Adipocyte (in vitro differentiated cells): ENCODE results near the gene DACT1.

ENCODE experiments used
- DNase-seq: peaks from one replicate; pipeline ENCODE4 v3.0.0-alpha.2; 2015; ENCODE audit warnings: low read depth
- H3K27me3 ChIP-seq: replicated peaks from 2 replicates; pipeline ENCODE4 v1.7.0; 2013; ENCODE audit warnings: mild to moderate bottlenecking, low read length, moderate library complexity; ENCODE audit not compliant: control insufficient read depth, insufficient read depth
- H3K36me3 ChIP-seq: 2 replicates; pipeline ENCODE4 v1.7.0; 2013; ENCODE audit warnings: low read length, mild to moderate bottlenecking, moderate library complexity; ENCODE audit not compliant: control insufficient read depth, insufficient read depth, severe bottlenecking
- H3K4me1 ChIP-seq: 2 replicates; pipeline ENCODE4 v1.7.0; 2013; ENCODE audit warnings: mild to moderate bottlenecking, low read length, moderate library complexity; ENCODE audit not compliant: control insufficient read depth, insufficient read depth
- H3K4me3 ChIP-seq: 2 replicates; pipeline ENCODE4 v1.7.0; 2013; ENCODE audit warnings: mild to moderate bottlenecking, low read length, moderate library complexity
- H3K9ac ChIP-seq: 2 replicates; pipeline ENCODE4 v1.7.0; 2013; ENCODE audit warnings: mild to moderate bottlenecking, low read length, moderate library complexity
- H3K9me3 ChIP-seq: 2 replicates; pipeline ENCODE4 v1.7.0; 2013; ENCODE audit warnings: mild to moderate bottlenecking, low read length, moderate library complexity; ENCODE audit not compliant: control insufficient read depth

The DACT1 gene

GRCh38 chr14:58671024-58671423, 33.3 kb downstream of the DACT1 start:
- H3K9me3 ChIP-seq, result no peaks in the 10 kb centered on the region
- H3K9ac ChIP-seq, result no peak overlapping the region
- no peak overlapping the region for H3K4me3 ChIP-seq
- no peaks in the 10 kb centered on the region for H3K36me3 ChIP-seq
- H3K27me3 ChIP-seq, result peaks cover 8% of the 10 kb centered on the region
- DNase-seq, result no peak
- H3K4me1 ChIP-seq, result no peaks in the 10 kb centered on the region

GRCh38 chr14:58671436-58671835, 33.7 kb downstream of the DACT1 start:
- Histone ChIP-seq H3K4me3 (no peak overlapping the region), H3K27me3 (peaks cover 8% of the 10 kb centered on the region), H3K9me3 (no peaks in the 10 kb centered on the region), H3K9ac (no peak overlapping the region), H3K4me1 (no peaks in the 10 kb centered on the region), H3K36me3 (no peaks in the 10 kb centered on the region)
- no peak for DNase-seq

- H3K27me3 ChIP-seq, result no peaks in the 10 kb centered on the region
- no peak overlapping the region for H3K4me3 ChIP-seq
- no peaks in the 10 kb centered on the region for H3K9me3 ChIP-seq
- DNase-seq, result no peak
- H3K4me1 ChIP-seq, result no peaks in the 10 kb centered on the region
- H3K9ac ChIP-seq, result no peak overlapping the region
- no peaks in the 10 kb centered on the region for H3K36me3 ChIP-seq
Observed at GRCh38 chr14:58673722-58674121, 36.0 kb downstream of the DACT1 start.

- Histone ChIP-seq H3K4me1 (no peaks in the 10 kb centered on the region), H3K27me3 (peaks cover 6% of the 10 kb centered on the region), H3K4me3 (no peak overlapping the region), H3K9ac (no peak overlapping the region), H3K36me3 (no peaks in the 10 kb centered on the region), H3K9me3 (no peaks in the 10 kb centered on the region)
- no peak for DNase-seq
Observed at GRCh38 chr14:58677001-58677400, 39.2 kb downstream of the DACT1 start.

- Histone ChIP-seq H3K36me3 (no peaks in the 10 kb centered on the region), H3K9ac (no peak overlapping the region), H3K4me1 (no peaks in the 10 kb centered on the region), H3K27me3 (peaks cover 6% of the 10 kb centered on the region), H3K9me3 (no peaks in the 10 kb centered on the region), H3K4me3 (no peak overlapping the region)
- DNase-seq, result no peak
Observed at GRCh38 chr14:58677517-58677916, 39.8 kb downstream of the DACT1 start.

GRCh38 chr14:58677996-58678395, 40.2 kb downstream of the DACT1 start:
- no peaks in the 10 kb centered on the region for H3K4me1 ChIP-seq
- peaks cover 7% of the 10 kb centered on the region for H3K27me3 ChIP-seq
- H3K4me3 ChIP-seq, result no peak overlapping the region
- no peak for DNase-seq
- no peaks in the 10 kb centered on the region for H3K9me3 ChIP-seq
- no peak overlapping the region for H3K9ac ChIP-seq
- H3K36me3 ChIP-seq, result no peaks in the 10 kb centered on the region

- DNase-seq, result no peak
- Histone ChIP-seq H3K4me1 (no peaks in the 10 kb centered on the region), H3K27me3 (peaks cover 13% of the 10 kb centered on the region), H3K9ac (no peak overlapping the region), H3K9me3 (no peaks in the 10 kb centered on the region), H3K36me3 (no peaks in the 10 kb centered on the region), H3K4me3 (no peak overlapping the region)
Observed at GRCh38 chr14:58680698-58681097, 42.9 kb downstream of the DACT1 start.

- H3K9ac ChIP-seq, result no peak overlapping the region
- H3K9me3 ChIP-seq, result peaks cover 10% of the 10 kb centered on the region
- H3K27me3 ChIP-seq, result peaks cover 8% of the 10 kb centered on the region
- no peak for DNase-seq
- H3K4me3 ChIP-seq, result no peak overlapping the region
- H3K36me3 ChIP-seq, result no peaks in the 10 kb centered on the region
- H3K4me1 ChIP-seq, result no peaks in the 10 kb centered on the region
Observed at GRCh38 chr14:58687232-58687795, 49.6 kb downstream of the DACT1 start.

GRCh38 chr14:58690801-58691516, 53.2 kb downstream of the DACT1 start:
- Histone ChIP-seq H3K9ac (no peak overlapping the region), H3K36me3 (no peaks in the 10 kb centered on the region), H3K9me3 (peaks cover 10% of the 10 kb centered on the region), H3K4me3 (no peak overlapping the region), H3K27me3 (no peaks in the 10 kb centered on the region), H3K4me1 (no peaks in the 10 kb centered on the region)
- no peak for DNase-seq

- no peak overlapping the region for H3K9ac ChIP-seq
- H3K27me3 ChIP-seq, result no peaks in the 10 kb centered on the region
- no peaks in the 10 kb centered on the region for H3K4me1 ChIP-seq
- DNase-seq, result no peak
- H3K4me3 ChIP-seq, result no peak overlapping the region
- H3K9me3 ChIP-seq, result peaks cover 6% of the 10 kb centered on the region
- H3K36me3 ChIP-seq, result no peaks in the 10 kb centered on the region
Observed at GRCh38 chr14:58693048-58693447, 55.3 kb downstream of the DACT1 start.

- no peak overlapping the region for H3K9ac ChIP-seq
- H3K9me3 ChIP-seq, result no peaks in the 10 kb centered on the region
- DNase-seq, result no peak
- H3K27me3 ChIP-seq, result no peaks in the 10 kb centered on the region
- no peaks in the 10 kb centered on the region for H3K36me3 ChIP-seq
- no peak overlapping the region for H3K4me3 ChIP-seq
- no peaks in the 10 kb centered on the region for H3K4me1 ChIP-seq
Observed at GRCh38 chr14:58695514-58695913, 57.8 kb downstream of the DACT1 start.
